K562 (cell line): ENCODE results near the gene ATP5F1D. TPM values are rescaled to one million over a fixed set of nuclear protein-coding genes. Genes with fewer than 3 reads are reported as not detected.

Source experiments
- ATAC-seq: fragments of 200-7000 bp; cut with Tn5 transposase; 3 replicates; pipeline ENCODE4 v1.9.1; 2020; ENCODE audit warnings: moderate library complexity
- BruUV-seq: library from RNA; stranded (reverse); fragments of 400-500 nt; replicated peaks from 2 replicates; lab custom pipeline; 2021; lab: Mats Ljungman, UMichigan
- CTCF ChIA-PET: fragments of 300-600 bp; formaldehyde crosslinking; extraction: SDS; loops from one replicate; lab custom pipeline; 2021; ENCODE audit warnings: low intra/inter-chr PET ratio; lab: Yijun Ruan, JAX
- POLR2A ChIA-PET: fragments of 300-600, 350-650 bp; sonication (Branson Sonifier 250); formaldehyde crosslinking; extraction: SDS; loops from one replicate; lab custom pipeline; 2021; ENCODE audit warnings: antibody characterized with exemption, inconsistent platforms; lab: Yijun Ruan, JAX
- DNase-seq, 4 experiments: peaks; one replicate each; pipeline versions ENCODE4 v3.0.0 to v3.0.0-alpha.2; 2011 to 2018; ENCODE audit warnings: low spot score in 3 of 4, mixed read lengths in 3 of 4; ENCODE audit errors: extremely low read depth in 1 of 4
- FAIRE-seq: peaks from 2 replicates; lab custom pipeline; 2011; peaks lifted over from hg19 to GRCh38; lab: Jason Lieb, UNC
- H2AFZ ChIP-seq: 2 replicates; pipeline ENCODE4 v1.6.0; 2011; ENCODE audit warnings: low read depth, low read length, control low read depth, inconsistent platforms
- H3K27ac ChIP-seq: fragments of 200-600 bp; 3 replicates; pipeline ENCODE4 v1.8.0; 2011; ENCODE audit warnings: low read depth, mild to moderate bottlenecking, control low read depth, inconsistent platforms, low read length, moderate library complexity, mixed read lengths; ENCODE audit errors: extremely low read depth
- H3K27me3 ChIP-seq, 2 experiments: fragments of 300-600 bp in 1 of 2; 2 replicates in 1 of 2; 3 replicates in 1 of 2; pipeline versions ENCODE4 v1.6.0 to v1.8.0; 2011; ENCODE audit warnings: inconsistent platforms in 2 of 2, low read length in 2 of 2, mild to moderate bottlenecking in 1 of 2, mixed read lengths in 1 of 2, moderate library complexity in 1 of 2; ENCODE audit not compliant: control insufficient read depth in 2 of 2, insufficient read depth in 2 of 2
- H3K36me3 ChIP-seq: fragments of 300-600 bp; 3 replicates; pipeline ENCODE4 v1.8.0; 2011; ENCODE audit warnings: mild to moderate bottlenecking, low read length, inconsistent platforms; ENCODE audit not compliant: control insufficient read depth, insufficient read depth
- H3K4me1 ChIP-seq, 2 experiments: fragments of 200-600 bp in 1 of 2; replicated peaks in 1 of 2; 2 replicates in 1 of 2; 3 replicates in 1 of 2; pipeline versions ENCODE4 v1.5.1 to v1.8.0; 2011; ENCODE audit warnings: inconsistent platforms in 2 of 2, low read length in 2 of 2, mild to moderate bottlenecking in 1 of 2, mixed read lengths in 1 of 2, moderate library complexity in 1 of 2; ENCODE audit not compliant: control insufficient read depth in 2 of 2, insufficient read depth in 2 of 2
- H3K4me2 ChIP-seq: 2 replicates; pipeline ENCODE4 v1.6.1; 2011; ENCODE audit warnings: low read length, control low read depth, inconsistent platforms, mixed read lengths; ENCODE audit not compliant: insufficient read depth
- H3K4me3 ChIP-seq: fragments of 200-600 bp; sonication (generic), shearing (Covaris generic); 2 replicates; pipeline ENCODE4 v1.5.1; 2016; ENCODE audit warnings: control low read depth, inconsistent platforms
- H3K79me2 ChIP-seq: fragments of 200-600 bp; 3 replicates; pipeline ENCODE4 v1.8.0; 2011; ENCODE audit warnings: low read length, inconsistent platforms; ENCODE audit not compliant: control insufficient read depth, insufficient read depth
- H3K9ac ChIP-seq, 2 experiments: 2 replicates each; pipeline versions ENCODE4 v1.6.0 to v1.6.1; 2011; ENCODE audit warnings: low read depth in 2 of 2, low read length in 2 of 2, control low read depth in 1 of 2, inconsistent platforms in 1 of 2, mild to moderate bottlenecking in 1 of 2, mixed read lengths in 1 of 2; ENCODE audit not compliant: insufficient read depth in 1 of 2
- H3K9me1 ChIP-seq: one replicate; pipeline ENCODE4 v1.6.0; 2011; ENCODE audit warnings: inconsistent platforms, mild to moderate bottlenecking, low read length, moderate library complexity; ENCODE audit not compliant: control insufficient read depth, insufficient read depth
- H3K9me3 ChIP-seq: replicated peaks from 2 replicates; pipeline ENCODE4 v1.5.1; 2011; ENCODE audit warnings: low read depth, low read length, inconsistent platforms; ENCODE audit not compliant: control insufficient read depth, insufficient read depth
- H4K20me1 ChIP-seq: replicated peaks from 2 replicates; pipeline ENCODE4 v1.6.1; 2011; ENCODE audit warnings: low read length, inconsistent platforms, mixed read lengths; ENCODE audit not compliant: control insufficient read depth, insufficient read depth
- ATF6 ChIP-seq: sonication (generic); formaldehyde crosslinking; IDR thresholded peaks from 2 replicates; pipeline ENCODE4 v1.4.0; 2020; ENCODE audit warnings: mild to moderate bottlenecking, missing genetic modification reagents
- MAFG ChIP-seq: fragments of 450-650 bp; conservative IDR thresholded peaks from 2 replicates; pipeline ENCODE4 v1.6.1; 2016; ENCODE audit warnings: missing genetic modification characterization, missing compliant biosample characterization
- NR2F6 ChIP-seq: fragments of 450-650 bp; formaldehyde crosslinking; IDR thresholded peaks from 2 replicates; pipeline ENCODE4 v1.4.0; 2020; ENCODE audit warnings: mild to moderate bottlenecking
- POLR2G ChIP-seq: fragments of 200-400 bp; formaldehyde crosslinking; IDR thresholded peaks from 2 replicates; pipeline ENCODE4 v1.6.1; 2017; ENCODE audit warnings: low read depth, mild to moderate bottlenecking, antibody characterized with exemption, low read length, moderate library complexity
- TOE1 ChIP-seq, 2 experiments: fragments of 450-650 bp in 1 of 2; sonication (generic) in 1 of 2; formaldehyde crosslinking in 1 of 2; IDR thresholded peaks; 2 replicates each; pipeline versions ENCODE4 v1.7.1 to v1.8.0; 2016 to 2022; ENCODE audit warnings: borderline replicate concordance in 2 of 2, mild to moderate bottlenecking in 2 of 2, antibody characterized with exemption in 1 of 2, inconsistent platforms in 1 of 2, low read depth in 1 of 2, missing genetic modification reagents in 1 of 2, moderate library complexity in 1 of 2
- ZNF507 ChIP-seq: conservative IDR thresholded peaks from 2 replicates; pipeline ENCODE4 v1.6.1; 2017; ENCODE audit warnings: missing genetic modification characterization, missing compliant biosample characterization
- WGBS: fragments of 100-300 bp; shearing (Covaris generic); methylation state at CpG from one replicate; pipeline ENCODE4 v1.1.6; 2016; ENCODE audit warnings: low coverage, mixed read lengths; ENCODE audit not compliant: insufficient coverage; ENCODE audit errors: missing lambda C conversion rate; 5-methylcytosine and 5-hydroxymethylcytosine counted together
- in situ Hi-C: fragments of 300-500 bp; cut with MboI; formaldehyde crosslinking; loops from 4 replicates; pipeline ENCODE4 v1.15.0; 2018; ENCODE audit warnings: inconsistent platforms, mixed read lengths
- intact Hi-C: fragments of 100-400 bp; cut with micrococcal nuclease; formaldehyde crosslinking; loops from 2 replicates; pipeline ENCODE4 v1.14.2; 2022
- polyA plus RNA-seq, 8 experiments: library from polyadenylated mRNA; depleted of rRNA in 4 of 8; stranded (reverse) in 5 of 8; unstranded in 3 of 8; fragments of >200 nt; fragmentation: Nextera tagmentation in 2 of 8; fragmentation: Illumina TruSeq in 1 of 8; extraction: Ambion mirVana in 2 of 8; extraction: Trizol in 1 of 8; gene quantifications; 2 replicates each; pipeline versions ENCODE4 v1.2.1 to v1.2.3, GENCODE V29; 2011 to 2014; ENCODE audit warnings: inconsistent platforms in 1 of 8, missing spikeins in 1 of 8
- total RNA-seq, 7 experiments: library from RNA; depleted of rRNA in 6 of 7; stranded (reverse); fragments of >200 nt in 6 of 7; fragmentation: Illumina TruSeq in 2 of 7; extraction: Trizol in 2 of 7; gene quantifications; 2 replicates each; pipeline versions ENCODE4 v1.2.1 to v1.2.3, GENCODE V29; 2011 to 2021; ENCODE audit warnings: low replicate concordance in 1 of 7
- TF ChIP-seq, protein P1 (sequence below): sonication (generic); formaldehyde crosslinking; IDR thresholded peaks from 2 replicates; pipeline ENCODE4 v1.8.0; 2023; ENCODE audit warnings: missing genetic modification reagents, mild to moderate bottlenecking, borderline replicate concordance
- TF ChIP-seq, protein P2 (sequence below): fragments of 250-450 bp; sonication (Bioruptor Pico); IDR thresholded peaks from 2 replicates; pipeline ENCODE4 v1.8.0; 2021; ENCODE audit warnings: moderate library complexity, mild to moderate bottlenecking, inconsistent platforms
- TF ChIP-seq, protein P3 (sequence below): fragments of 250-450 bp; sonication (Bioruptor Pico); IDR thresholded peaks from 2 replicates; pipeline ENCODE4 v1.8.0; 2022; ENCODE audit warnings: inconsistent platforms

Gene ATP5F1D
- total and polyA plus RNA-seq, 9 of the 15 experiments (the other 6 are each of a cell fraction or from before 2014, with no cell fraction given) = 3.9 to 409 (median 36.8) TPM

DNA sequence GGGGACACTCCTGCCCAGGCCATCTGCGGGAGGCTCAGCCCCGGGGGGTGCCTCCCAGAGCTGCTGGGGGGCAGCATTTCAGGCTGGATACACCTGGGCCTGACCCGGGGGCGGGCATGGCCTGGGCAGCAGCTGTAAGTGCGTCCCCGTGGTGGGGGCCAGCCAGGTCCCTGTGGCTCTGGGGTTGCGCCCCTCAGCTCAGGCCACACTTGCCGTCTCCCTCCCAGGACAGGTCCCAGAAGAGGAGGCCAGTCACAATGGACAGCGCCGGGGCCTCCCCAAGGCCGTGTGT lies 15.4 kb upstream of the ATP5F1D start:
- BruUV-seq = no TSS peak
- TF ChIP-seq POLR2G (no peak; the same call in 1 of the 2 replicates), ATF6 (CRISPR knock-in tag) (no peak), ZNF507 (no peak), NR2F6 (CRISPR knock-in tag) (no peak), TOE1 (IDR thresholded peaks at IDR 0.05; ENCODE audit: borderline replicate concordance) (no peak), TOE1 (CRISPR knock-in tag; IDR thresholded peaks at IDR 0.05; ENCODE audit: borderline replicate concordance, low read depth) (no peak), MAFG (tag) (no peak)
- TF ChIP-seq, protein P1, sequence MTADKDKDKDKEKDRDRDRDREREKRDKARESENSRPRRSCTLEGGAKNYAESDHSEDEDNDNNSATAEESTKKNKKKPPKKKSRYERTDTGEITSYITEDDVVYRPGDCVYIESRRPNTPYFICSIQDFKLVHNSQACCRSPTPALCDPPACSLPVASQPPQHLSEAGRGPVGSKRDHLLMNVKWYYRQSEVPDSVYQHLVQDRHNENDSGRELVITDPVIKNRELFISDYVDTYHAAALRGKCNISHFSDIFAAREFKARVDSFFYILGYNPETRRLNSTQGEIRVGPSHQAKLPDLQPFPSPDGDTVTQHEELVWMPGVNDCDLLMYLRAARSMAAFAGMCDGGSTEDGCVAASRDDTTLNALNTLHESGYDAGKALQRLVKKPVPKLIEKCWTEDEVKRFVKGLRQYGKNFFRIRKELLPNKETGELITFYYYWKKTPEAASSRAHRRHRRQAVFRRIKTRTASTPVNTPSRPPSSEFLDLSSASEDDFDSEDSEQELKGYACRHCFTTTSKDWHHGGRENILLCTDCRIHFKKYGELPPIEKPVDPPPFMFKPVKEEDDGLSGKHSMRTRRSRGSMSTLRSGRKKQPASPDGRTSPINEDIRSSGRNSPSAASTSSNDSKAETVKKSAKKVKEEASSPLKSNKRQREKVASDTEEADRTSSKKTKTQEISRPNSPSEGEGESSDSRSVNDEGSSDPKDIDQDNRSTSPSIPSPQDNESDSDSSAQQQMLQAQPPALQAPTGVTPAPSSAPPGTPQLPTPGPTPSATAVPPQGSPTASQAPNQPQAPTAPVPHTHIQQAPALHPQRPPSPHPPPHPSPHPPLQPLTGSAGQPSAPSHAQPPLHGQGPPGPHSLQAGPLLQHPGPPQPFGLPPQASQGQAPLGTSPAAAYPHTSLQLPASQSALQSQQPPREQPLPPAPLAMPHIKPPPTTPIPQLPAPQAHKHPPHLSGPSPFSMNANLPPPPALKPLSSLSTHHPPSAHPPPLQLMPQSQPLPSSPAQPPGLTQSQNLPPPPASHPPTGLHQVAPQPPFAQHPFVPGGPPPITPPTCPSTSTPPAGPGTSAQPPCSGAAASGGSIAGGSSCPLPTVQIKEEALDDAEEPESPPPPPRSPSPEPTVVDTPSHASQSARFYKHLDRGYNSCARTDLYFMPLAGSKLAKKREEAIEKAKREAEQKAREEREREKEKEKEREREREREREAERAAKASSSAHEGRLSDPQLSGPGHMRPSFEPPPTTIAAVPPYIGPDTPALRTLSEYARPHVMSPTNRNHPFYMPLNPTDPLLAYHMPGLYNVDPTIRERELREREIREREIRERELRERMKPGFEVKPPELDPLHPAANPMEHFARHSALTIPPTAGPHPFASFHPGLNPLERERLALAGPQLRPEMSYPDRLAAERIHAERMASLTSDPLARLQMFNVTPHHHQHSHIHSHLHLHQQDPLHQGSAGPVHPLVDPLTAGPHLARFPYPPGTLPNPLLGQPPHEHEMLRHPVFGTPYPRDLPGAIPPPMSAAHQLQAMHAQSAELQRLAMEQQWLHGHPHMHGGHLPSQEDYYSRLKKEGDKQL = no peak
- TF ChIP-seq, protein P2, sequence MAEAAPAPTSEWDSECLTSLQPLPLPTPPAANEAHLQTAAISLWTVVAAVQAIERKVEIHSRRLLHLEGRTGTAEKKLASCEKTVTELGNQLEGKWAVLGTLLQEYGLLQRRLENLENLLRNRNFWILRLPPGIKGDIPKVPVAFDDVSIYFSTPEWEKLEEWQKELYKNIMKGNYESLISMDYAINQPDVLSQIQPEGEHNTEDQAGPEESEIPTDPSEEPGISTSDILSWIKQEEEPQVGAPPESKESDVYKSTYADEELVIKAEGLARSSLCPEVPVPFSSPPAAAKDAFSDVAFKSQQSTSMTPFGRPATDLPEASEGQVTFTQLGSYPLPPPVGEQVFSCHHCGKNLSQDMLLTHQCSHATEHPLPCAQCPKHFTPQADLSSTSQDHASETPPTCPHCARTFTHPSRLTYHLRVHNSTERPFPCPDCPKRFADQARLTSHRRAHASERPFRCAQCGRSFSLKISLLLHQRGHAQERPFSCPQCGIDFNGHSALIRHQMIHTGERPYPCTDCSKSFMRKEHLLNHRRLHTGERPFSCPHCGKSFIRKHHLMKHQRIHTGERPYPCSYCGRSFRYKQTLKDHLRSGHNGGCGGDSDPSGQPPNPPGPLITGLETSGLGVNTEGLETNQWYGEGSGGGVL (CRISPR knock-in tag) = no peak
- TF ChIP-seq, protein P3, sequence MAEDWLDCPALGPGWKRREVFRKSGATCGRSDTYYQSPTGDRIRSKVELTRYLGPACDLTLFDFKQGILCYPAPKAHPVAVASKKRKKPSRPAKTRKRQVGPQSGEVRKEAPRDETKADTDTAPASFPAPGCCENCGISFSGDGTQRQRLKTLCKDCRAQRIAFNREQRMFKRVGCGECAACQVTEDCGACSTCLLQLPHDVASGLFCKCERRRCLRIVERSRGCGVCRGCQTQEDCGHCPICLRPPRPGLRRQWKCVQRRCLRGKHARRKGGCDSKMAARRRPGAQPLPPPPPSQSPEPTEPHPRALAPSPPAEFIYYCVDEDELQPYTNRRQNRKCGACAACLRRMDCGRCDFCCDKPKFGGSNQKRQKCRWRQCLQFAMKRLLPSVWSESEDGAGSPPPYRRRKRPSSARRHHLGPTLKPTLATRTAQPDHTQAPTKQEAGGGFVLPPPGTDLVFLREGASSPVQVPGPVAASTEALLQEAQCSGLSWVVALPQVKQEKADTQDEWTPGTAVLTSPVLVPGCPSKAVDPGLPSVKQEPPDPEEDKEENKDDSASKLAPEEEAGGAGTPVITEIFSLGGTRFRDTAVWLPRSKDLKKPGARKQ (CRISPR knock-in tag) = no peak

More for the DNA sequence above, 15.4 kb upstream of the ATP5F1D start:
- no peak for DNase-seq
- intact Hi-C loops (no loop called here), in situ Hi-C loops (loop anchor here (25.0 kb wide), 1 partner anchor 464 kb away; the partner anchor contains the start of gene MISP)
- Histone ChIP-seq H3K27me3 (no peaks in the 10 kb centered on the region), H3K4me1 (peaks cover 0 to 63% of the 10 kb centered on the region in 2 experiments; a peak in 2 of 5 replicates), H3K9me3 (no peaks in the 10 kb centered on the region; the same call in 1 of the 2 replicates), H4K20me1 (0 out of 2 replicates have a peak, but pooled peaks cover under 1% of the 10 kb centered on the region), H3K27ac (no peak overlapping the region), H3K9ac (peak overlapping the region in 1 of 2 experiments; percentile 26; a peak in 1 of 4 replicates), H3K9me1 (no peaks in the 10 kb centered on the region), H3K36me3 (peaks cover 68% of the 10 kb centered on the region; the same call in 2 of the 3 replicates), H3K79me2 (peaks cover 16% of the 10 kb centered on the region), H3K4me3 (no peak overlapping the region), H3K4me2 (no peak overlapping the region), H2AFZ (no peak overlapping the region)
- CTCF ChIA-PET = no interaction called here
- no peak for FAIRE-seq
- POLR2A ChIA-PET = interaction anchor here (1.5 kb wide), 1 partner anchor 9 kb away, joined by 9 read pairs; no protein-coding TSS in a partner anchor
- 100% methylated on average over 2 of the region's 11 CpGs for WGBS
- no peak for ATAC-seq
